HG03439 (cell line): ENCODE results near the gene BMP6.

Experiments
- ATAC-seq: cut with Tn5 transposase; IDR thresholded peaks from one replicate; pipeline ENCODE4 v1.9.1; 2021; ENCODE audit warnings: mild to moderate bottlenecking, moderate library complexity; ENCODE audit not compliant: unreplicated experiment

The BMP6 gene

GRCh38 chr6:7747016-7747415 is 21.1 kb downstream of the BMP6 start:
- no peak for ATAC-seq

GRCh38 chr6:7747433-7747832 is 21.5 kb downstream of the BMP6 start:
- no peak for ATAC-seq

GRCh38 chr6:7747901-7748504 is 22.1 kb downstream of the BMP6 start:
- no peak for ATAC-seq

DNA sequence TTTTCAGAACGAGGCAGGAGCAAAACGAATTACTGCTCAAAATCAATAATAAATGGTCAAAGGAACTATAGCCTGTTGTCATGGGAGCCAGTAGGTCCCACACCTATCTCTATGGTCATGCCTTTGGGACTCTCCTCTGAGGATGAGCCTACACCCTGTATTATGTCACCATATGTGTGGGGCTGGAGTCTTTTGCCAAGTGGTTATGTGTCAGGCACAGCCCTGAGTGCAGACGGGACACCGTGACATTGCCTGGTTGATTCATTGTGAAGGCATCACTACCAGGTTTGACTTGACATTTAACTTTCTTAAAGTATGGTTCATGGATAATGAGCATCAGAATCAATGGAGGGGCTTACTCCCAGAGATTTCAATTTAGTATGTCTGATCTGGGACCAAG is 23.6 kb downstream of the BMP6 start:
- ATAC-seq, result no peak

- no peak for ATAC-seq
Measured at GRCh38 chr6:7750197-7750596, 24.3 kb downstream of the BMP6 start.

GRCh38 chr6:7758456-7758855 is 32.6 kb downstream of the BMP6 start:
- no peak for ATAC-seq

GRCh38 chr6:7759320-7759719 is 33.4 kb downstream of the BMP6 start:
- ATAC-seq, result no peak

- no peak for ATAC-seq
Measured at GRCh38 chr6:7761051-7761450, 35.2 kb downstream of the BMP6 start.

DNA sequence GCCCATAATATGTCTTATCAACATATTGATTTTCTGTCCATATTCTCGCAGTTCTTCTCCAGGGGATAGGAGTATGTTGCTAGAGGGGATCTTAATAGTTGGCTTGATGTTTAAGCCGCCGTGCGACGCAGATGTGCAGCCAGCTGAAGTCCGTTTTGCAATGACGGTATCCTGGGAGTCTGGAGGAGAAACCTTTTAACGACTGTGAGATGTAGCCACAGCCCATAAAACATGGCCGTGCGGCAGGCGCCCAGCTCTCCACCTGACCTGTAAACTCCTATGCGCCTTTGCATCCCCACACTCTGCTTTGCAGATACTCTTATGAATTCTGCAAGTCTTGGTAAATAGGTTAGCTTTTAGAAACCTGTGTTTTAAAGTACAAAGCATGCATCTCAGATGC is 36.9 kb downstream of the BMP6 start:
- ATAC-seq, result no peak

GRCh38 chr6:7763881-7764280 is 38.0 kb downstream of the BMP6 start:
- no peak for ATAC-seq

- no peak for ATAC-seq
Measured at GRCh38 chr6:7765575-7766325, 39.9 kb downstream of the BMP6 start.

DNA sequence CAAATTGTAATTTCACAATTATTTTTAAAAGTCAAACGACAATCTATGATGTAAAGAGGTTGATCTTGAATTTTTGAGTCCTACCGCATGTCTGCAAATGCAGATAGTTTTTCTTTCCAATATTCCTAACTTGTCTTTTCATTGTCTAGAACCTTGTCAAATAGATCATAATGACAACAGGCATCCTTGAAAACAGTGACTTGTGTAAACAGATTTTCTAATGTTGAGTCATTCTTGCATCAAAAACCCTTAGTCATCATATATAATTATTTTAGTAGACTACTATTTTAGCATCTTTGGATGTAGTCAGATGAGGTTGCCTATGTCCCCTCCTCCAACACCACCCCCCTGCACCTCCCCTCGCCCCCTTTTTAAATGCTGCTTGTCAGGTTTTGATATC is 43.8 kb downstream of the BMP6 start:
- ATAC-seq, result no peak

DNA sequence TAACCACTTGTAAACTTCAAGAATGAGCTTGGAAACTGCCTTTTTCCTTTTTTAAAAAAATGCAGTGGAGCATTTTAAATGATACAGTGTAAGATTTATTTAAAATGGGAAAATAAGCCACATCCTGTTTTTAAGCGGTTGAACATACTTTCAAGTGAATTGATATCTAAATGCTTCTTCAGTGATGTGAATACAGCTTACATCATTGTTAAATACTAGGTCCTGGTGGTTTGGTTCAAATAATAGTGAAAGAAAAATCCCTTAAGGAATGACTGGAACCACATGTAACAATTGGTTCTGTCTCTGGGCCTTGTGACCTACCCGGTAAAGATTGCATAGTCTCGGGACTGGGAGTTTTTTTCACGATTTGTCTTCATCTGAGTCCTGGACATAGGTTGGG is 44.2 kb downstream of the BMP6 start:
- ATAC-seq, result no peak

DNA sequence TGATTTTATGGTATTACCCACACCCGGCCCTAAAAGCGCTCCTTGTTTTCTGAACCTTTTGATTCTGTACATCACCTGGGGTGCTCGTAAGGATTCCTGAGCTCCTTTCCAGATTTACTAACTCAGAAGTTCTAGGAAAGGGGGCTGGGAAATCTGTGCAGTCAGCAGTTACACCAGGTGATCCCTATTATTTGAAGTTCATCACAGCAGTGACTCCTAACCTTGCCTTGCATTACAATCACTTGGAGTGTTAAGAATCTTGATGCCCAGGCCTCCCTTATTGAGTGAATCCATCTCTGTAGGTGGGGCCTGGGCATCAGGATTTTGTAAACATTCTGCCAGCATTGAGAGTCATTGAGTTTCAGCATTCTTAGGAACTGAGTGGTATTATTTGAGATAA is 44.7 kb downstream of the BMP6 start:
- no peak for ATAC-seq

DNA sequence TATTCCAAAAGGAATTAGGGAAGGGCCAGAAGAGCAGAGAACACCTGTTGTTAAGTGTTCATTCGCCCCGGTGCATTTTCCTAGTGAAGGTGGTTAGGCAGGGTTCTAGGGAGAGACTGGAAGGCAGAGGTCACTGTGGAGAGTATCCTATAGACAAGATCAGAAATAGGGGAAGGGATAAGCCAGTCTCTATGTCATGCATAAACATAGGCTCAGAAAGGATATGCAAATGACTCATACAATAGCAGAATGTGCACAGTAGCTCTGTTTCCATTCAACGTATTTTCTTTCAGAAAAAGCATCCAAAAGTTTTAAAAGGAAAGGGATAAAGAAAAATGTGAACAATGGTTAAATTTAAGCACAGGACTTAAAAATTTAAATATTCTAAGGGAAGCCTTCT is 47.4 kb downstream of the BMP6 start:
- ATAC-seq, result no peak

DNA sequence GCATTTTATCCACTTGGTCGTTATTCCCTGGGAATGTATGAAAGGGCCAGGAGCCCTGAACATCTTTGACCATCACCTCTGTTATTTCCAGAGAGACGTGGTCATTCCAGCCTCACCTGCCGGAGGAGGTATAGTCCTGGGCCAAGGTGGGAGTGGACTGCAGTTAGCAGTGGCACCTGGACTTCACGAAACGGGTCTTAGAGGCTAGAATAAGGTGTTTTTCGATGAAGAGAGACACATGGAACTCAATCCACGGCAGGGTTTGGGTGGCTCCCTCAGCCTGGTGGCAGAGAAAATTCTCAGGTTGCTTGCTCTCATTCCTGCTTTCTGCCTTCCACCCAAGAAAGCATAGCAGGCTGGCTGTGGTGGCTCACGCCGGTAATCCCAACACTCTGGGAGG is 48.0 kb downstream of the BMP6 start:
- ATAC-seq, result no peak

GRCh38 chr6:7776509-7776908 is 50.6 kb downstream of the BMP6 start:
- no peak for ATAC-seq

DNA sequence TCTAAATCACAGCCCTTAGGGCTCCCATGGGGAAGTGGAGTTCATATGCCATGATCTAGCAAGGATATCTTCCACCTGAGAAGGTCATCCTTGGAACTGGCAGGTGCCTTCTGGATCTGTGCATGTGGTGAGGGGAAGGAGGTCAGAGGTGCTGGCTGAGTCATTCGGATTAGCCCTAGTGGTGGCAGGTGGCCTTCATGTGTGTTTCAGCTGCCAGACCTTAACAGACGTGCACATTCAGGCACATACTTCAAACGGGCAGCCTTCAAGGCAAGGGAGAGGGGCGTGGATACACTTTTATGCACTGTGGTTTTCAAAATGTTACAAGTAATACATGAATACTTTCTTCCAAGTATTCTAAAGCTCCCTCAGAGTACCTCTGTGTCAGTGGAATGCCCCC is 51.2 kb downstream of the BMP6 start:
- ATAC-seq, result no peak

DNA sequence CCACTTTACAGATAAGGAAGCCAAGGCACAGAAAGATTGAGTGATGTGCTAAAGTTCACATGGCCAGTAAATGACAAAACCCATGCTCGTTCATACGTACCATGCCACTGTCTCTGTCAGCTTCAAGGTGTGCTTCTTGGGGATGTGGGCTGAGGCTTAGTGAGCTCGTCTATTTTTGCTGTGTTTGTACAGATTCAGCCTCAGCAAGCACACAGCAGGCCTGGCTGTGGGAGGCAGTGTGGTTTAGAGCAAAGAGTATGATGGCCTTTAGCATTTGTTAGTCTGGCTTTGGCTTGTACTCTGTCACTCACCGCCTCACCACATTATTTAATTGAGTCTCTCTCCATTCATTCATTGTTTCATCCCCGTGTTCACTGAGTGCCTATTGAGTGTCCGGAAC is 55.3 kb downstream of the BMP6 start:
- ATAC-seq, result no peak

DNA sequence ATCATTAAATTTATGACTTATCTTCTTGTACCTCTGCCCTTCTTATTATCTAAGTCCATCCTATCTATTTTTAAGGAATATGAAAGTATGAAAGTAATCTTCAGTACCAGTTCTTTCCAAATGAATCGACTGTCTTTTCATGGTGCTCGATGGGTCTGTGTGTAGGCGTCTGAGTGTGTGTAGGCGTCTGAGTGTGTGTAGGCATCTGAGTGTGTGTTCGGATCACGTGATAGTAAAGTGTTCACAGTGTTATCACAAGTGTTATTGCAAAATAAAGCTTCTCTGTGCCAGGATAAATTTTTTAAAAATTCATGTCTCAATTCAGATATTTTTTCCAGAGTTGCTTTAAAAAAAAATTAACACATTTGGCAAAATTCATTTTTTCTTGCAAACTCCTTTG is 58.3 kb downstream of the BMP6 start:
- no peak for ATAC-seq

DNA sequence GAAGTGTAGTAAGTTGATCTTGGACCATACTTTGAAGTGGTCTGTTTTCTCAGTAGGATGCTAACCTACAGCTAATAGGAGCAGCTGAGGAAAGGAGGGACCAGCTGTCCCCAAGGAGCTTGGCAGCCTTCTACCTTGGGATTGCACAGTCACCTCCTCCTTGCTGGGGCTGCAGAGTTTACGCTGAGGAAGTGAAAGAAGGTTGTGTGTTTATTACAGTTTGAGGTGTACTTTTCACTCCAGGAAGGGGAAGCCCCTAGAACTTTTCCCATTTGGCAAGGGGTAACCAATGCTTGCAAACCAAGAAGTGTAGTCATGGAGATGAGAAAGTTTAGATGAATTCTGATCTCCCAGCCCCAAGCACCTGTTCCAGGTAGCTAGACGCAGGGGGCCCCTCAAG is 58.8 kb downstream of the BMP6 start:
- no peak for ATAC-seq

GRCh38 chr6:7785243-7786035 is 59.5 kb downstream of the BMP6 start:
- no peak for ATAC-seq
